Endometrial microvascular endothelial cells (primary cell): Measurements from ENCODE around the gene TUBGCP5. TPM values are rescaled to one million over a fixed set of nuclear protein-coding genes. Genes with fewer than 3 reads are reported as not detected.

ENCODE experiments used
- in situ Hi-C: cut with HindIII; loops from 2 replicates; pipeline ENCODE4 v1.10.0; 2017; ENCODE audit warnings: low sequenced_read_pairs, low pct_unique_long_range_greater_than_20kb; ENCODE audit errors: inconsistent ontology term
- total RNA-seq: library from RNA; depleted of rRNA; stranded (reverse); fragments of >200 nt; gene quantifications from one replicate; pipeline ENCODE4 v1.2.3, GENCODE V29; 2015; ENCODE audit errors: inconsistent ontology term

Gene TUBGCP5
- total RNA-seq, 1 donor from 2014 or later, result 14.0 TPM

DNA sequence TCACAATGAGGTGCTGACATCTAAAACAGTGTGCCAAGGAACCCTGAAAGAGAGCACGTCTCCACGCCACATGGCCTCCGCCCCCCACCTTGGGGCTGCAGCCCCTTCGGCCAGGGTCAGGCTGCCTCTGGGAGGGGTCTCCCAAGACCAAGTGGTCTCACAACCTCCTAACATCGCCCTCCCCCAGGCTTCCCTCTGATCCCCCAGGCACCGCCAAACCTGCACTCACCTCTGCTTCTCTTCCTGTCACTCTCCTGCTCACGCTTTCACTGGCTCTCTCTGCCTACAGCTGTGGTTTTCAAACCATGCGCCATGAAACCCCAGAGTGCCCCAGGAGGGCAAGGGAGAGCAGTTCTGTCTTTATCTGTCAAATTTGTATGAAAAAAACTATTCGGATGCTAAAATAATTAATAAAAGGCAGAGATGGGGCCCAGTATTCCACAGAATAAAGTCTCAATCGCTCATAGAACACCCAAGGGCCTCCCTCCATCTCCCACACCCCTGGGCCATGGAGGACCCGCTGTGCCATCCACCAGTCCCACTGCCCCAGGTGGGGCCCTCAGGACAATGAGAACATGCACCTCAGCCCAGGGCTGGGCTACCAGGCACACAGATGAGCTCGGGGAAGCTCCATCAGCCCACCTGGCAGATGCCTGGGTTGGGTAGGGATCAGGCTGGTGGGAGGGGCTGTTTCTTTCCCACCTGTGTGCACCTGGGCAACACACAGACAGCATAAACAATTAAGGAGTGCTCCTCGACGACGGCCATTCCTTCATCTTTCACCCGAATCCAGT is 80.7 kb downstream of the TUBGCP5 start:
- in situ Hi-C loops, result no loop called here

DNA sequence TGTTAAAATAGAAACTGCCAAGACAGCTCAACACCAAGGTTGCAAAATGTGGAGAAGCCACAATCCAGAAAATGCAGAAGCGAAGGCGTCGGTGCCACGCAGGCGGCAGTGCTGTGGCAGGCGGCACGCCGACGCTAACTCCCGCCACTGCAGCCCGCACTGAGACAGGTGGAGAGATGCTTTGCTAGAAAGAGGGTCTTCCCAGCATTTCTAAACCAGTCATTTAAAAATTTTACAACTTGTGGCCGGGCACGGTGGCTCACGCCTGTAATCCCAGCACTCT is 82.5 kb downstream of the TUBGCP5 start:
- in situ Hi-C loops, result no loop called here

DNA sequence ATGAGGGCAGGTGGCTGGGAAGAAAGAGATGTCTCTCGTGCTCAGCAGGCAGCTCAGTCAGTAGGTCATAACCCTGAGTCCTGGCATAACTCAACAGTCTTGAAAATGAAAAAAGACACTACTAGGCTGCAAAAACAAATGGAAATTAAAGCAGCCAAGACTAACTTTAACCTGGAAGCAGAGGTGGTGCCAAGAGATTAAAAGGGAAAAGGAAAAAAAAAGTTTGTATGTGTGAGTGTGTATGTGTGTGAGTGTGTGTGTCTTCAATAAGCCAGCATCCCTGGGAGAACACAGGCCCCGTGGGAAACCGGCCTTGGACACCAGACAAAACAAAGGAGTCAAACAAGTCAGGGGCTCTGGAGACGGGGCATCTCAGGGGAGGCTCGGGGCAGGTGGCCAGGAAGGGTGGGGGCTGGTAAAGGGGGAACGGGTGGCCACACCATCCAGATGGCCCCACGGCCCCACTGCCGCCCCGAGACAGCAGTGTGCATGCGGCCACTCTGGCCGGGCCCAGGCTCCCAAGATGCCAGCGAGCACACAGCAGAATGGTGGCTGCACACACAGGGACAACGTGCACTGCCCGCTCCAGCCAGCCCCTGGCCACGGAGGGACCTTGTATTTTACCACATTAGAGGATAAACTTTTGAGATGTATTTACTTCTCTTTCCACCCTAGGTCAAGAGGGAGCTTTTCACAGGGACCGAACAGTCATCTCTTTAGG is 83.0 kb downstream of the TUBGCP5 start:
- in situ Hi-C loops, result no loop called here

DNA sequence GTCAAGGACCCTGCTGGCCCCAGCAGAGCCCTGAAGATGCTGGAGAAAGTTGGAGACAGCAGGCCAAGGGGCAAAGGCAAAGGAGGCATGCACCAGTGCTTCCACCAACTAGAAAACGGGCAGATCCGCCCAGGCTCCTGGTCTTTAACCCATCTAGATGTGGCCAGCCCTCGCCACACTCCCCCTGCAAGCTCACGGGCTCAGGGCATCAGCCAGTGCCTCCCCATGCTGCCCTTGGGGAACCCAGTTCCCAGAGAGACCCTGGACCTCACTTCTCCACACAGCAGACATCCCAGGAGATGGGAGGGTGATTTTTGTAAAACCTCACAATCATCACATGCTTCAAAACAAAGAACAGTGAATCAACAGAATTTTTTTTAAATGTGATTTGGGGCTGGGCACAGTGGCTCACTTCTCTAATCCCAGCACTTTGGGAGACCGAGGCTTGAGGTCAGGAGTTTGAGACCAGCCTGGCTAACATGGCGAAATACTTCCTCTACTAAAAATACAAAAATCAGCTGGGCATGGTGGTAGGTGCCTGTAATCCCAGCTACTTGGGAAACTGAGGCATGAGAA is 83.7 kb downstream of the TUBGCP5 start:
- in situ Hi-C loops, result no loop called here

DNA sequence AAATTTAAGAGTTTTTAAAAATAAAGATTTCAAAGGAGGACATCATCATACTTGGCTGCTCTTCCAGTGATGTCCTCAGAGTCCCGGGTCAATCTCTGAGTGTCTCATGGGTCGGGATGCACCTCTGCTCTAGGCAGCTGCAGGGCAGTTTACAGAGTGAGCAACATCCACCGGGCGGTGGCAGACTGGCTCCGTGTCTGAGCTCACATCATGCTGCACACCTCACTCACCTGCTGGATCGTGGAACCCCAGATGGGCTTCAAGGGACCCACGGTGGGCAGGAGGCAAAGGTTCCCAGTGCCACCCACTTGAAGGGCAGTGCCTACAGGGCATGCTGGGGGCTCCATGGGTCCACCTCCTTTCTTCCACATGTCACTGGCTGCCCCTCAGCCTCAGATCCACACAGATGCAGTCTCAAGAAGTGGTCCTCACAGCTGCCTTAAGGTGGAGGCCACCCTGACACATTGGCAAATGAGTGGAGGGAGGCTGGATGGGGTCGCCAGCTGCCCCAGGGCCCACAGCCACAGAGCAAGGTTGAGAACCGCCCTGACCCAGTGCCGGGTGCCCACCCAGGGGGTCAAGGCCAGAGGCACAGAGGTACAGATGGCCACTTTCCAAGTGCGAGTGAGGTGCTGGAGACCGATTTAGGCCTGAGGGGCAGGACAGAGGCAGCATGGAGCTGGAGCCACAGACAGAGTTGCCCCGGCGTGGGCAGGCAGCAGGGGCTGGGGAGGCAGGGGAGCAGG is 84.4 kb downstream of the TUBGCP5 start:
- in situ Hi-C loops, result no loop called here

DNA sequence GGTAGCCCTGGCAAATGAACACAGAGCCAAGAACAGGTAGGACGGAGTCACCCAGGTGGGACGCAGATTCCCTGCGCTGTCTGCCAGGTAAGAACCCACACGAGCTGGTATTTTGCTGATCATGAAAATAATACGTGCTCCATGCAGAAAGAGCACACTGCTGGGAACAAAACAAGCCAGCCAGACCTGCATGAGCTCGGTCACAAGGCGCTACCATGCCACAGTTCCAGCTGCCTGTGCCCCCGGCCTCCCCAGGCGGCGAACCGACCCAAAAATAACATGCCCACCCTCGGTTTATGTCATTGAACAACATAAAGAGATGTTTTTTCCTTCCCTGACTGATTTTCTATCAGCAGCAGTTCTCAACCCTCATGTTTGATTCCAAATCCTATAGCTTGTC is 85.0 kb downstream of the TUBGCP5 start:
- in situ Hi-C loops, result no loop called here

DNA sequence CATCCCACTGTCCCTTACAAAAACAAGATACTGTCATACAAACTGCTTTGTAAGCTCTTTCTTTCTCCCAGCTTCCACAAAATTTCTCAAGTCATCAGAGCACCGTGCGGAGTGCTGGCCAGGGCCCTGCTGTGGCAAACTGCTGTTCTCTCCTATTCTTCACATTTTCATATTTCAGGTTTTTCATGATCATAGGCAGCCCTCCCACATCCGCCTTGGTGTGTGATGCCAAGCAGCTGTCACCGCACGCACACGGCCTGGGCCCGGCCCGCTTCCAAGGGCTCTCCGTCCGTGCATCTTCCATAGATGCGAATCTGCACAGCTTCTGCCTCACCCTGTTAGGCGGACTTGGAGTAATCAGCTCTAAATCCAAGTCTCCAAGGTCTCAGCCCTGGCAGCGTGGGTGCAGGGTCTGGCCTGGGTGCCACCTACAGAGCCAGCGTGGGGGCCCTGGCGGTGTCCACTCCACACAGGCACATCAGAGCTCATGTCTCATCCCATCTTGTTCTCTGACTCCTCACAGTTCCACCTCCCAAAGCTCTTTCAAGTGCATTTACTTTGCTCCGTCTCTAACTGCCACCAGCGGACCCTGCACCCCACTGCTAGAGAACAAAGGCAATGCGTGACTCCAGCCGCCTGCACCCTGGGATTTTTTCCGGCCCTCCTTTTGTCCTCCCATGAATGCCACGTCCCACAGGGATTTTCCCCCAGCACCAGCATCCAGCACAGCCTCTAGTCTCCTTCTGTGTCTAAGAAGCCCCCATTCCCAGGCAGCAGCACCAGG is 86.4 kb downstream of the TUBGCP5 start:
- in situ Hi-C loops, result no loop called here

DNA sequence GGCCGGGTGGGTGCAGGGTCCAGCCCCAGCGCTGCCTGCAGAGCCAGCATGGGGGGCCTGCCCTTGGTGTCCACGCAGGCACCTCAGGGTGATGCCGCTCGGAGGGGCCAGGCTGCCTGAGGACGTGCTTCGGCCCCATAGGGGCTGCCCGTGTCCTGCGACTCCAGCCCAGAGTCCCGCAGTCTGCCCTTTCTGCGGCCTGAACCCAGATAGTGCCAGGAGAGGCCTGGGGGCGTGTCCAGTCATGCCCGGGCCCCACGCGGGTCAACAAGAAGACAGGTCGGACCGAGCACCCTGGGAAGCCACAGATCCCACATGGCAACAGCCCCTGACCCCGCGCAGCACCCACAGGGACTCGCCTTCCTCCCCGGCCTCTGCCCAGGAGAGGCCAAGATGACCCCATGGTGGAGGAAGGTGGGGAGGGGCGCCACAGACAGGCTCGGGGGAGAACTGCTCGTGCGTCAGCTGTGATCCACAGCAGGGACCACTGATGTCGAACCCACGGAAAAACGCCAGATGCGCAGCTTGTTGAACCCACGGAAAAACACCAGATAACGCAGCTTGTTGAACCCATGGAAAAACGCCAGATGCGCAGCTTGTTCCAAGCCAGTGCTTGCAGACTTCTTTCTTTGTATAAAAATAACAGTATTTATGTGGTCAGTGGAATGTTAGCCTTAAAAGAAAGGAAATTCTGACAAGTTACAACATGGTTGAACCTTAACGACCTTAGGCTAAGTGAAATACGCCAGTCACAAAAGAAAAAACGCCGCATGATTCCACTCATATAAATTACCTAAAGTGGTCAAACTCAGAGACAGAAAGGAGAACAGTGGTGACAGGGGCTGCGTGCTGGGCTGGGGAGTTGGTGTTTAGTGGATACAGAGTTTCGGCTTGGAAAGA is 87.7 kb downstream of the TUBGCP5 start:
- in situ Hi-C loops, result no loop called here

DNA sequence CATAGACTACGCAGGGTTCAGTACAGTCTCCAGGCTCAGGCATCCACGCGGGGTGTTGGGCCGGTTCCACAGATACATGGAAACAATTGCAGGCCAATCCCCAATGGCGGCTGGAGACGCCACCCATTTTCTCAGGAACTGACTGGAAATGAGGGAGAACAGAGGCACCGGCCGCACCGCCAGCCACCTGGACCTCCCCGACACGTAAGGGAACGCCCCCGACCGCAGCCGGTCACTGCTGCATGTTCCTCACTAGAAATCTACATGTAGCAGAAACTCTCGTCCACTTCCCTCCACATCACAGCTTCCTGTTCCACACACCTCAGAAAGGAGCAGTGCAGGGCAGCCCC is 88.4 kb downstream of the TUBGCP5 start:
- in situ Hi-C loops, result no loop called here

DNA sequence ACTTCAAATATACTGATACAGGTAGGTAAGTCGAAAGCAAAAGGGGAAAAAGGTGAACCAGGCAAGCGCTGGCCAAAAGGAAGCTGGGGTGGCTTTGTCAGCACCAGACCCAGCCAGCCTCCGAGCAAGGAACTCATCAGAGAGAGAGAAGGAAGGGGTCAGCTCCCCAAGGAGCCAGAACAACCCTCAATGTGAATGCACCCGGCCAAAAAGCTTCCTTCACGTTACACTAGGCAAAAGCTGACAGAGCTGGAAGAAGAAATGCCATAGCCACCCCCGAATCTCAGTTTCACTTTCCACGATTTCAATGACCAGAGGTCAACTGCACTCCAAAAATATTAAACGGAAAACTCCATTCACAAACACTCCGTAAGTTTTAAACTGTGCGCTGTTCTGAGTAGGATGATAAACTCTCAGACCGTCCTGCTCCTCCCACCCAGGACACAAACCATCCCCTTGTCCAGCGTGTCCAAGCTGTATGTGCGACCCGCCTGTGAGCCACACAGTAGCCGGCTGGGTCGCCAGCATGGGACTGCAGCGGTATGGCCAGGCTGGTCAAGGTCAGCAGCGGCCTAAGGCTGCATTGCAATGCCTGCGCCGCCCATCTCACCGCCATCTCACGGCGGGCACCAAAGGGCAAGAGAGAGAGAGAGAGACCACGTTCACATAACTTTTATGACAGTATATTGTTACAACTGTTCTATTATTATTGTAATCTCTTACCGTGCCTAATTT is 88.9 kb downstream of the TUBGCP5 start:
- in situ Hi-C loops, result no loop called here

Other genes starting within 250 kb of the TUBGCP5 start
- gene NIPA2, start 200.9 kb downstream of the TUBGCP5 start, total RNA-seq, result 136 TPM
- 117 TPM for gene CYFIP1, start 59.2 kb downstream of the TUBGCP5 start, total RNA-seq
- gene GOLGA6L1, start 97.3 kb upstream of the TUBGCP5 start, total RNA-seq, result not detected